ENCODE data around the gene CCDC51.
"Not testable (repeated sequence)": the region's sequence is repeated elsewhere in the genome, so short reads cannot be mapped to it uniquely, and the experiment has no call there.

GRCh38 chr3:48480891-48481290, 41.0 kb upstream of the CCDC51 start:
- not testable (repeated sequence) for TF ChIP-seq CTCF (conservative IDR thresholded peaks at IDR 0.05; ENCODE audit: low read depth, low read length); EZH2 (IDR thresholded peaks at IDR 0.05; ENCODE audit: borderline replicate concordance, low read depth, low read length, poor library complexity, severe bottlenecking)
